MCF 10A (cell line): ENCODE measurements around the gene NKPD1. TPM values are rescaled to one million over a fixed set of nuclear protein-coding genes. Genes with fewer than 3 reads are reported as not detected.

Source experiments
- BruUV-seq: library from RNA; stranded (reverse); fragments of 400-500 nt; replicated peaks from 2 replicates; lab custom pipeline; 2021; lab: Mats Ljungman, UMichigan
- CTCF ChIA-PET: fragments of 300-600 bp; sonication (Branson Sonifier 250); formaldehyde crosslinking; extraction: SDS; loops from one replicate; lab custom pipeline; 2021; ENCODE audit warnings: antibody characterized with exemption, inconsistent platforms; lab: Yijun Ruan, JAX
- POLR2A ChIA-PET: fragments of 300-600, 350-650 bp; sonication (Branson Sonifier 250); formaldehyde crosslinking; extraction: SDS; loops from one replicate; lab custom pipeline; 2020; ENCODE audit warnings: antibody characterized with exemption, inconsistent platforms; lab: Yijun Ruan, JAX
- DNase-seq: peaks from one replicate; pipeline ENCODE4 v3.0.0-alpha.2; 2018; ENCODE audit not compliant: unreplicated experiment
- H3K27ac Mint-ChIP-seq: one replicate; pipeline ENCODE4 v1.8.0; 2022; ENCODE audit warnings: mild to moderate bottlenecking, low read depth, mixed read lengths; ENCODE audit not compliant: unreplicated experiment
- H3K27me3 Mint-ChIP-seq: one replicate; pipeline ENCODE4 v1.8.0; 2022; ENCODE audit warnings: mixed read lengths; ENCODE audit not compliant: insufficient read depth, unreplicated experiment
- H3K36me3 Mint-ChIP-seq: one replicate; pipeline ENCODE4 v1.8.0; 2022; ENCODE audit warnings: mild to moderate bottlenecking, moderate library complexity, mixed read lengths; ENCODE audit not compliant: insufficient read depth, unreplicated experiment
- H3K4me1 Mint-ChIP-seq: one replicate; pipeline ENCODE4 v1.8.0; 2022; ENCODE audit warnings: mixed read lengths; ENCODE audit not compliant: insufficient read depth, unreplicated experiment
- H3K4me3 Mint-ChIP-seq: one replicate; pipeline ENCODE4 v1.8.0; 2022; ENCODE audit warnings: mild to moderate bottlenecking, moderate library complexity, mixed read lengths; ENCODE audit not compliant: unreplicated experiment
- H3K9me3 Mint-ChIP-seq: one replicate; pipeline ENCODE4 v1.8.0; 2022; ENCODE audit warnings: mixed read lengths; ENCODE audit not compliant: unreplicated experiment
- intact Hi-C: fragments of 100-400 bp; cut with micrococcal nuclease; formaldehyde crosslinking; loops from 2 replicates; pipeline ENCODE4 v1.14.1; 2022
- total RNA-seq: library from RNA; stranded (reverse); gene quantifications from 2 replicates; pipeline ENCODE4 v1.2.3, GENCODE V29; 2022
- TF ChIP-seq, protein P1 (sequence below): fragments of 200-600 bp; IDR thresholded peaks from one replicate; pipeline ENCODE4 v1.8.0; 2022; ENCODE audit warnings: antibody characterized with exemption, mild to moderate bottlenecking; ENCODE audit not compliant: unreplicated experiment

NKPD1 gene
- total RNA-seq, 1 experiment from 2014 or later: 0.09 TPM

DNA sequence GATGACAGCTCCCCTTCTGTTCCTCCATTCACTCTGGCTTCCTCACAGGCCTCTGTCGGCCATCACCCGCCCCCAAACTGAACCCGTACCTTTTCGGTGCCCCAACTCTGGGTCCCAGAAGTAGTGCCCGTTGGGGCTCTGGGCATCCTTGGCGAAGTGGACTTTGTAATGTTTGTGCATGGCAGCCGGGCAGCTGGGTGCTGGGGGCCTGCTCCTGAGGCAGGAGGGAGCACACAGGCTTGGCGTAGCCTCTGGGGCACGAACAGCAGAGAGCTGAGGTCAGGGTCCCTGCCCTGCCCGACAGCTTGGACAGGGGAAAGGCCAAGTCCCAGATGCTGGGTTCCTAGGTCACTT, 834 bp downstream of the NKPD1 start:
- H3K9me3 Mint-ChIP-seq: no peaks in the 10 kb centered on the region
- ChIA-PET POLR2A (interaction anchor here (0.6 to 2.5 kb wide), 3 partner anchors 18 to 127 kb away, joined by 3 to 11 read pairs (median 3); partner anchors contain the start of genes BLOC1S3, CLASRP and TRAPPC6A), CTCF (interaction anchor here (0.8 kb wide), 1 partner anchor 11 kb away, joined by 3 read pairs; no protein-coding TSS in a partner anchor)
- H3K4me3 Mint-ChIP-seq: no peak overlapping the region
- intact Hi-C loops: loop anchor here (5.0 kb wide), 1 partner anchor 87 kb away; the partner anchor contains the start of gene EXOC3L2
- peaks cover 5% of the 10 kb centered on the region for H3K36me3 Mint-ChIP-seq
- no peaks in the 10 kb centered on the region for H3K27me3 Mint-ChIP-seq
- no TSS peak for BruUV-seq
- TF ChIP-seq, protein P1, sequence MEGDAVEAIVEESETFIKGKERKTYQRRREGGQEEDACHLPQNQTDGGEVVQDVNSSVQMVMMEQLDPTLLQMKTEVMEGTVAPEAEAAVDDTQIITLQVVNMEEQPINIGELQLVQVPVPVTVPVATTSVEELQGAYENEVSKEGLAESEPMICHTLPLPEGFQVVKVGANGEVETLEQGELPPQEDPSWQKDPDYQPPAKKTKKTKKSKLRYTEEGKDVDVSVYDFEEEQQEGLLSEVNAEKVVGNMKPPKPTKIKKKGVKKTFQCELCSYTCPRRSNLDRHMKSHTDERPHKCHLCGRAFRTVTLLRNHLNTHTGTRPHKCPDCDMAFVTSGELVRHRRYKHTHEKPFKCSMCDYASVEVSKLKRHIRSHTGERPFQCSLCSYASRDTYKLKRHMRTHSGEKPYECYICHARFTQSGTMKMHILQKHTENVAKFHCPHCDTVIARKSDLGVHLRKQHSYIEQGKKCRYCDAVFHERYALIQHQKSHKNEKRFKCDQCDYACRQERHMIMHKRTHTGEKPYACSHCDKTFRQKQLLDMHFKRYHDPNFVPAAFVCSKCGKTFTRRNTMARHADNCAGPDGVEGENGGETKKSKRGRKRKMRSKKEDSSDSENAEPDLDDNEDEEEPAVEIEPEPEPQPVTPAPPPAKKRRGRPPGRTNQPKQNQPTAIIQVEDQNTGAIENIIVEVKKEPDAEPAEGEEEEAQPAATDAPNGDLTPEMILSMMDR: no peak
- H3K4me1 Mint-ChIP-seq: peaks cover 22% of the 10 kb centered on the region
- no peak overlapping the region for H3K27ac Mint-ChIP-seq
- DNase-seq: no peak

- intact Hi-C loops: no loop called here
- H3K4me3 Mint-ChIP-seq: no peak overlapping the region
- TF ChIP-seq, protein P1: no peak
- no peaks in the 10 kb centered on the region for H3K27me3 Mint-ChIP-seq
- POLR2A ChIA-PET: interaction anchor here (0.6 to 2.5 kb wide), 2 partner anchors 19 to 127 kb away, joined by 3 to 11 read pairs; partner anchors contain the start of genes BLOC1S3 and TRAPPC6A
- peaks cover 25% of the 10 kb centered on the region for H3K4me1 Mint-ChIP-seq
- no peak for DNase-seq
- CTCF ChIA-PET: no interaction called here
- no TSS peak for BruUV-seq
- H3K27ac Mint-ChIP-seq: no peak overlapping the region
- peaks cover 5% of the 10 kb centered on the region for H3K36me3 Mint-ChIP-seq
- H3K9me3 Mint-ChIP-seq: no peaks in the 10 kb centered on the region
Measured at GRCh38 chr19:45159210-45159970, 1.4 kb downstream of the NKPD1 start.

GRCh38 chr19:45158503-45159209, 2.1 kb downstream of the NKPD1 start:
- peaks cover 27% of the 10 kb centered on the region for H3K4me1 Mint-ChIP-seq
- H3K27me3 Mint-ChIP-seq: no peaks in the 10 kb centered on the region
- no peak overlapping the region for H3K27ac Mint-ChIP-seq
- no TSS peak for BruUV-seq
- H3K4me3 Mint-ChIP-seq: no peak overlapping the region
- CTCF ChIA-PET: no interaction called here
- TF ChIP-seq, protein P1: no peak
- peaks cover 5% of the 10 kb centered on the region for H3K36me3 Mint-ChIP-seq
- POLR2A ChIA-PET: interaction anchor here (0.7 kb wide), 1 partner anchor 8 kb away, joined by 3 read pairs; no protein-coding TSS in a partner anchor
- no peak for DNase-seq
- no peaks in the 10 kb centered on the region for H3K9me3 Mint-ChIP-seq
- intact Hi-C loops: no loop called here

- peaks cover 7% of the 10 kb centered on the region for H3K36me3 Mint-ChIP-seq
- BruUV-seq: no TSS peak
Measured at GRCh38 chr19:45156751-45157150, 4.0 kb downstream of the NKPD1 start.

More at GRCh38 chr19:45156751-45157150, 4.0 kb downstream of the NKPD1 start:
- H3K4me3 Mint-ChIP-seq: no peak overlapping the region
- TF ChIP-seq, protein P1: no peak
- intact Hi-C loops: no loop called here
- no peaks in the 10 kb centered on the region for H3K9me3 Mint-ChIP-seq
- H3K27me3 Mint-ChIP-seq: no peaks in the 10 kb centered on the region
- DNase-seq: no peak
- peaks cover 15% of the 10 kb centered on the region for H3K4me1 Mint-ChIP-seq
- ChIA-PET CTCF (no interaction called here), POLR2A (interaction anchor here (1.2 kb wide), 1 partner anchor 8 kb away, joined by 4 read pairs; no protein-coding TSS in a partner anchor)
- H3K27ac Mint-ChIP-seq: no peak overlapping the region
